ENCODE measurements around the gene RPL4.

DNA sequence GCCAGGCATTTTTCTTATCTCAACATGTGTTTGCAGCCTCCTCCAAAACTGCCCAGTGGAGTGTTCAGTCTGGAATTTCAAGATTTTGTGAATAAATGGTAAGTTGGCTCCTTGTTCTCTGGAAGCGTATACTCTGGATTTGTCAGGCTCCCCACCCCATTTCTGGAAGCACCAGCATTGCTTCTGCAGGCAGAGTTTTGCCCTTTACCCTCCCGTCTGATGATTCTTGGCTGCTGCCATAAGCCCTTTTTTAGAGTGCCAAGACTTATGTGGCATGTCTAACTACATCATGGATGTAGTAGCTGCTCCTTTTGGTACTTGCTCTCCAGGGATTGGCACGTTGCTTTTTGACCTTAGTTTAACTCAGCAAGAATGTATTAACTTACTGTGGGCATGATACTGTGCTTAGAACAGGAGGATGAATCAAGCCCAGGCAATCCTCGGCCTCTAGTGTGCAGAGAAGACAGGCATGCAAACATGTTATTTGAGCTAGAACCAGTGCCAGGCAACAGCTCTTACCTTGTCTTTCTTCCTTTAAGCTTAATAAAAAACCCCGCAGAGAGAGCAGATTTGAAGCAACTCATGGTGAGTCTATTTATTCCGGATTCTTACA lies 15.4 kb downstream of the RPL4 start:
- no peak for TF ChIP-seq POLR2AphosphoS5 (IDR thresholded peaks at IDR 0.05)
- TF ChIP-seq, protein P1, sequence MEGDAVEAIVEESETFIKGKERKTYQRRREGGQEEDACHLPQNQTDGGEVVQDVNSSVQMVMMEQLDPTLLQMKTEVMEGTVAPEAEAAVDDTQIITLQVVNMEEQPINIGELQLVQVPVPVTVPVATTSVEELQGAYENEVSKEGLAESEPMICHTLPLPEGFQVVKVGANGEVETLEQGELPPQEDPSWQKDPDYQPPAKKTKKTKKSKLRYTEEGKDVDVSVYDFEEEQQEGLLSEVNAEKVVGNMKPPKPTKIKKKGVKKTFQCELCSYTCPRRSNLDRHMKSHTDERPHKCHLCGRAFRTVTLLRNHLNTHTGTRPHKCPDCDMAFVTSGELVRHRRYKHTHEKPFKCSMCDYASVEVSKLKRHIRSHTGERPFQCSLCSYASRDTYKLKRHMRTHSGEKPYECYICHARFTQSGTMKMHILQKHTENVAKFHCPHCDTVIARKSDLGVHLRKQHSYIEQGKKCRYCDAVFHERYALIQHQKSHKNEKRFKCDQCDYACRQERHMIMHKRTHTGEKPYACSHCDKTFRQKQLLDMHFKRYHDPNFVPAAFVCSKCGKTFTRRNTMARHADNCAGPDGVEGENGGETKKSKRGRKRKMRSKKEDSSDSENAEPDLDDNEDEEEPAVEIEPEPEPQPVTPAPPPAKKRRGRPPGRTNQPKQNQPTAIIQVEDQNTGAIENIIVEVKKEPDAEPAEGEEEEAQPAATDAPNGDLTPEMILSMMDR (IDR thresholded peaks at IDR 0.05; ENCODE audit: poor library complexity, severe bottlenecking) = no peak
- TF ChIP-seq MXI1 (conservative IDR thresholded peaks at IDR 0.05; ENCODE audit: poor library complexity, severe bottlenecking) = no peak
- TF ChIP-seq RAD21 (conservative IDR thresholded peaks at IDR 0.05) = no peak

Measured in neural cell (in vitro differentiated cells).